HG02759 (cell line): ENCODE measurements around the gene DHRS7.

Experiments used
- ATAC-seq: cut with Tn5 transposase; IDR thresholded peaks from one replicate; pipeline ENCODE4 v1.9.1; 2021; ENCODE audit warnings: mild to moderate bottlenecking, moderate library complexity; ENCODE audit not compliant: unreplicated experiment

Gene DHRS7

GRCh38 chr14:60188115-60188514 is 22.9 kb upstream of the DHRS7 start:
- no peak for ATAC-seq

- no peak for ATAC-seq
These were observed 19.8 kb upstream of the DHRS7 start for GRCh38 chr14:60184905-60185555.

GRCh38 chr14:60184146-60184904 is 19.1 kb upstream of the DHRS7 start:
- ATAC-seq = peak; percentile 54

- ATAC-seq = peak; percentile 33
These were observed 18.5 kb upstream of the DHRS7 start for GRCh38 chr14:60183741-60184140.

- peak; percentile 39 for ATAC-seq
These were observed 17.9 kb upstream of the DHRS7 start for GRCh38 chr14:60183138-60183537.

- ATAC-seq = no peak
These were observed 14.3 kb upstream of the DHRS7 start for GRCh38 chr14:60179431-60179869.

- no peak for ATAC-seq
These were observed 13.6 kb upstream of the DHRS7 start for GRCh38 chr14:60178820-60179219.

GRCh38 chr14:60178164-60178563 is 13.0 kb upstream of the DHRS7 start:
- ATAC-seq = no peak

- ATAC-seq = no peak
These were observed 10.2 kb upstream of the DHRS7 start for GRCh38 chr14:60175255-60175902.

GRCh38 chr14:60174352-60175254 is 9.4 kb upstream of the DHRS7 start:
- ATAC-seq = no peak

- ATAC-seq = no peak
These were observed 6.5 kb upstream of the DHRS7 start for GRCh38 chr14:60171690-60172089.

GRCh38 chr14:60170948-60171347 is 5.8 kb upstream of the DHRS7 start:
- no peak for ATAC-seq

- ATAC-seq = no peak
These were observed 4.5 kb upstream of the DHRS7 start for GRCh38 chr14:60169722-60170121.

- ATAC-seq = no peak
These were observed 944 bp upstream of the DHRS7 start for GRCh38 chr14:60166142-60166541.

- ATAC-seq = peak; percentile 13
These were observed 314 bp upstream of the DHRS7 start for GRCh38 chr14:60165547-60165876.

- ATAC-seq = peak; percentile 2
These were observed 840 bp downstream of the DHRS7 start for GRCh38 chr14:60164404-60164711.

GRCh38 chr14:60163693-60164092 is 1.5 kb downstream of the DHRS7 start:
- ATAC-seq = no peak

GRCh38 chr14:60161196-60162107 is 3.7 kb downstream of the DHRS7 start:
- no peak for ATAC-seq

GRCh38 chr14:60160422-60160821 is 4.8 kb downstream of the DHRS7 start:
- no peak for ATAC-seq

- no peak for ATAC-seq
These were observed 10.5 kb downstream of the DHRS7 start for GRCh38 chr14:60154671-60155070.
